Epithelial cell of proximal tubule (primary cell): ENCODE data around the gene CYP2J2. TPM values are rescaled to one million over a fixed set of nuclear protein-coding genes. Genes with fewer than 3 reads are reported as not detected.
"Not testable (repeated sequence)": the region's sequence is repeated elsewhere in the genome, so short reads cannot be mapped to it uniquely, and the experiment has no call there.

Experiments used
- DNase-seq: peaks from one replicate; pipeline ENCODE4 v3.0.0-alpha.2; 2011; ENCODE audit warnings: low read depth
- H3K4me3 ChIP-seq: 2 replicates; pipeline ENCODE4 v1.5.1; 2011; ENCODE audit warnings: low read depth, mild to moderate bottlenecking, low read length
- total RNA-seq: library from RNA; depleted of rRNA; stranded (reverse); fragments of >200 nt; gene quantifications from 2 replicates; pipeline ENCODE4 v1.2.3, GENCODE V29; 2015
- TF ChIP-seq, protein P1 (sequence below): conservative IDR thresholded peaks from 2 replicates; pipeline ENCODE4 v1.5.1; 2012; ENCODE audit warnings: low read depth, mild to moderate bottlenecking, low read length

CYP2J2 gene
- total RNA-seq, 1 donor from 2014 or later = 4.3 TPM

DNA sequence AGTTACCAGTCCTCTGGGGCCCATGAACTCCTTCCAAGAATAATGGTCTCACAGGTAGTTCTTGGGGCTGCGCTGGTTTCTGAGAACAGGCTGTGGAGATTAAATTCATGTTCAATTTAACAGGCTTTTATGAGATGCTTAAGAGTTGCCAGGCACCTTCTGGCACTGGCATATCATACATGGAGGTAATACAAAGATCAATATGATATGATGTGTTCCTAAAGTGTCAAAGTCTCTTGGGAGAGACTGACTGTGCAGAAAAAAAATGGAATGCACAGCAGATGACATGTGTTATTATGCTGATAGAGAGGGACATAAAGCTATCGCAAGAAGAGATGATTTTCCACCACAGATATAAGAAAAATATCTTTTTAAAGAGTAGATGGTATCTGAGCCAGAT lies 6.8 kb downstream of the CYP2J2 start:
- TF ChIP-seq, protein P1, sequence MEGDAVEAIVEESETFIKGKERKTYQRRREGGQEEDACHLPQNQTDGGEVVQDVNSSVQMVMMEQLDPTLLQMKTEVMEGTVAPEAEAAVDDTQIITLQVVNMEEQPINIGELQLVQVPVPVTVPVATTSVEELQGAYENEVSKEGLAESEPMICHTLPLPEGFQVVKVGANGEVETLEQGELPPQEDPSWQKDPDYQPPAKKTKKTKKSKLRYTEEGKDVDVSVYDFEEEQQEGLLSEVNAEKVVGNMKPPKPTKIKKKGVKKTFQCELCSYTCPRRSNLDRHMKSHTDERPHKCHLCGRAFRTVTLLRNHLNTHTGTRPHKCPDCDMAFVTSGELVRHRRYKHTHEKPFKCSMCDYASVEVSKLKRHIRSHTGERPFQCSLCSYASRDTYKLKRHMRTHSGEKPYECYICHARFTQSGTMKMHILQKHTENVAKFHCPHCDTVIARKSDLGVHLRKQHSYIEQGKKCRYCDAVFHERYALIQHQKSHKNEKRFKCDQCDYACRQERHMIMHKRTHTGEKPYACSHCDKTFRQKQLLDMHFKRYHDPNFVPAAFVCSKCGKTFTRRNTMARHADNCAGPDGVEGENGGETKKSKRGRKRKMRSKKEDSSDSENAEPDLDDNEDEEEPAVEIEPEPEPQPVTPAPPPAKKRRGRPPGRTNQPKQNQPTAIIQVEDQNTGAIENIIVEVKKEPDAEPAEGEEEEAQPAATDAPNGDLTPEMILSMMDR = no peak
- no peak overlapping the region for H3K4me3 ChIP-seq
- DNase-seq = no peak

DNA sequence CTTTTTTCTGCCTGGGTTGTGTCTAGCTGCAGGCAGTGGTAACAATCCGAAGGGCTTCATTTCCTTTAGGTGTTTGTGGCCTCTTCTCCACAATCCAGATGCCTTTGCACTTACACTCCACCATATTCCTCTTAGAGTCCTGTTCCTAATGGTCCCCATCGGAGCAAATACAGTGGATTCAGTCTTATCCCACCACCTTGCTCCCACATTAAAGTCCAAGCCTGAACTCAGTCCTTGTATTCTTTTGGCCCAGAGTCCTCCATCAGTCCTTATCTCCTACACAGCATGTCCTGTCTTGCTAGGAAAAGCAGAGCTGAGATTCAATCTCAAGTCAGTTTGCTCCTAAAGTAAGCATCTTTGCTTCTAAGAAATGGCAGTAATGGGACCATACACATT lies 8.8 kb downstream of the CYP2J2 start:
- DNase-seq = no peak
- TF ChIP-seq, protein P1 = no peak
- H3K4me3 ChIP-seq = no peak overlapping the region

DNA sequence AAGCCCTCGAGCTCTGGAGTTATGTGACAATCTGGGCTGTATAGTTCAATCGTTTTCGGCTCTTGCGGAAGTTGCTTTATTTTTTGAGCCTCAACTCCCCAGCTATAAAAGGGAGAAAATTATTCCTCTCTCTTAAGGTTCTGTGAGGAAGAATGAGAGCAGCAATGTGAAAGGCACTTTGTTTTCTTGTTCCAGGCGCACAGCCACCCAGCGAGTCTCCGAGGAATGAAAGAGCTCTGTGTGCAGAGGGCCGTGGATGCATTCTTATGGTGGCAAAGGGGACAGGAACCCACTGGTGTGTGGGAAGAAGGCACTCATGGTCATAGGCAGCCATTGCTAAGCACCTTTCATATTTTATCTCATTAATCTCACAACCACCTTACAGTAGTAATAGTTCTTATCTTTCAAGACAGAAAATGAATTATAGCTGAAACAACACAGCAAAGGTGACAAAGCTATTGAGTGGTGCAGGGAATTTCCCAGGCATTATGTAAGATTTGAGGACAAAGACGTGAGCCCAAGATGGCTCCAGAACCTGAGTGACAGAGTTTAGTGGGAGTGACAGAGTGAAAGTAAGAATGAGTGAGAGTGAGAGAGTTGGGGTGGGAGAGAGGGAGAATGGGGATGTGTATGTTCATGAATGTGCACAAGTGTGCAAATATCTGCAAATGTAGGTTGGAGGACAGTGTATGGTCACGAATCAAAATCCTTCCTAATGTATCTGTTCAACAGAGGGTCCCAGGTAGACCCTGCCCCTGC lies 9.4 kb downstream of the CYP2J2 start:
- H3K4me3 ChIP-seq = no peak overlapping the region
- TF ChIP-seq, protein P1 = no peak
- DNase-seq = no peak

DNA sequence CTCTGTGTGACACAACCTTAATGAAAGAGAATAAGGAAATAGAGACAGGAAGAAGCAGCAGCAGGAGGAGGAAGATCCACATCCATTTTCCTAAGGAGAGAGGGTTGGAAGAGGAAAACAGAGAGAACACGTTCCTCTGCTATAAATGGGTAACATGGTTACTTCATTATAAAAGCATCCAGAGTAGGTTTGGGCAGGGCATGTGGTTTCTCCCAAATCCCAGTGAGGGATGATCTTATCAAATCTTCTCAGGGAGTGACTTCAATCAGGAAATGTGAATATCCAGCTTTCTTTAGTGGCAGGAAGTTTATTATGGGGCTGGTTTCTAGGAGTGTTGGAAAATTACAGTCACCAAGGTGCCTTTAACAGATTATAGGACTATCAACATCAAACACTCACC lies 11.1 kb downstream of the CYP2J2 start:
- TF ChIP-seq, protein P1 = no peak
- no peak for DNase-seq
- H3K4me3 ChIP-seq = no peak overlapping the region

DNA sequence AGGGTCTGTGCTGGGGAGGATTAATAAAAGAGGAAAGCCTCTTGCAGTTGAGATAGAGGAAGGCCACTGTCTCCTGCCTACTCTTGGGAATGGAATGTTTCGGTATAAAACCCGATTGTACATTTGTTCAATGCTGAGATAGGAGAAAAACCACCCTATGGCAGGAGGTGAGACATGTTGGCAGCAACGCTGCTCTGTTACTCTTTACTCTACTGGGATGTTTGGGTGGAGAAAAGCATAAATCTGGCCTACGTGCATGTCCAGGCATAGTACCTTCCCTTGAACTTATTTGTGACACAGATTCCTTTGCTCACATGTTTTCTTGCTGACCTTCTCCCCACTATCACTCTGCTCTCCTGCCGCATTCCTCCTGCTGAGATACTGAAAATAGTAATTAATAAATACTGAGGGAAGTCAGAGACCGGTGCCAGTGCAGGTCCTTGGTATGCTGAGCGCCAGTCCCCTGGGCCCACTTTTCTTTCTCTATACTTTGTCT lies 11.7 kb downstream of the CYP2J2 start:
- not testable (repeated sequence) for H3K4me3 ChIP-seq, DNase-seq

DNA sequence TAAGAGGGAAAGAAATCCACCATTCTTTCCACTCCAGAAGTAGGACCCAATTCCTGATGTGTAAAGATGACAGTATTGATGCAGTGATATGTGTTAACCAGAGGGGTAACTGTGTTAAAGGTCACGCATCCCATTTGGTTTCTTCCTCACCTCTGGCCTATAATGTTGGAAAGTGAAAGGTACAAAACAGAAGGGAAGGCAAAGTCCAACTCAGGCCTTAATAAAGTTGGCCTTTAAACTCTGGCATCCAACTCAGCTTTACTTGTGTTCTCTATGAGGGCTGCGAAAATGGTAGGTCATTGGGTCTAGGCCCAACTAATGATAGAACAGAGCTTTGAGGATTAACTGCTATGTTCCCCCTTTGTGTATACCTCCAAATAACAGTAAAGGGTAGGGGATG lies 17.9 kb downstream of the CYP2J2 start:
- TF ChIP-seq, protein P1 = no peak
- no peak for DNase-seq
- H3K4me3 ChIP-seq = no peak overlapping the region

DNA sequence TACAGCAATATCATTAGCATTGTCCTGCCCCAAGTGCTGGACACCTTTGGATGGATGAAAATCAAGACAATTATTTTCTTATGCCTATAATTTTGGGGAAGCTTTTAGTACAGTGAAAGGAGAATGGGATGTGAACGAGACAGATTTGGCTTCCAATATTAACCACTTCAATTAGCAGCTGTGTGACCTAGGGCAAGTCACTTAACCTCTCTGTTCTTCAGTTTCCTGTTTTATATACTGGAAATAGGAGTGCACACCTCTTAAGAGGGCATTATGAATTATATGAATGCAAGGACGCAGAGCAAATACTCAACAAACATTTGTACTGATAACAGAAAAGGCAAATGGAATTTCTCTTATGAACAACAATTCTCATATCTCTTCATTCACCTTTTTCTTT lies 18.5 kb downstream of the CYP2J2 start:
- no peak overlapping the region for H3K4me3 ChIP-seq
- TF ChIP-seq, protein P1 = no peak
- DNase-seq = no peak
